SK-N-SH treated with all-trans-retinoic acid at 6 μM for 48 hours (cell line): ENCODE measurements around the gene CFAP57.

ENCODE experiments used
- CSDC2 ChIP-seq: fragments of 250-450 bp; sonication (Bioruptor Pico); IDR thresholded peaks from 2 replicates; pipeline ENCODE4 v1.5.0; 2020; ENCODE audit warnings: mild to moderate bottlenecking, moderate library complexity
- CSRNP3 ChIP-seq: fragments of 250-450 bp; sonication (Bioruptor Pico); IDR thresholded peaks from 2 replicates; pipeline ENCODE4 v1.5.1; 2021; ENCODE audit warnings: mild to moderate bottlenecking, moderate library complexity
- SNAI2 ChIP-seq: fragments of 250-450 bp; sonication (Bioruptor Pico); IDR thresholded peaks from 2 replicates; pipeline ENCODE4 v1.5.0; 2020; ENCODE audit warnings: mild to moderate bottlenecking, moderate library complexity
- TOX ChIP-seq: fragments of 250-450 bp; sonication (Bioruptor Pico); IDR thresholded peaks from 2 replicates; pipeline ENCODE4 v1.8.0; 2021; ENCODE audit warnings: mild to moderate bottlenecking, moderate library complexity, borderline replicate concordance
- ZC3H10 ChIP-seq: fragments of 250-450 bp; sonication (Bioruptor Pico); IDR thresholded peaks from 2 replicates; pipeline ENCODE4 v1.5.1; 2021; ENCODE audit warnings: mild to moderate bottlenecking, moderate library complexity
- ZNF565 ChIP-seq: fragments of 450-650 bp; formaldehyde crosslinking; conservative IDR thresholded peaks from 2 replicates; pipeline ENCODE4 v1.5.0; 2020; ENCODE audit warnings: low read depth, mild to moderate bottlenecking, moderate library complexity

DNA sequence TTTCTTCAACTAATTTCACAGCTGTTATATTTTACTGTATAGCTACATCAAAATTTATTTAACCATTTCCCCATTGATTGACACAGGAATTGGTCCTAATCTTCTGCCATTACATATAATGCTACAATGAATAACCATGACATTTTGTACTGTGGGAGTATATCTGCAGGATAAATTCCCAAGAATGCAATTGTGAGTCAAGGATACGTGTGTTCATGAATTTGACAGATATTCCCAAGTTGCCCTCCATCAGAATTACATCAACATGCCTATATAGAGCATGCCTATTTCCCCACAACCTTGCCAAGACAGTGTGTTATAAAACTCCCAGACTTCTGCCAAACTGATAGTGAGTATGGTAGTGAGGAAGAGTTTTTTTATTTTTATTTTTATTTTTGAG is 125.9 kb downstream of the CFAP57 start:
- TF ChIP-seq CSDC2: no peak
- TF ChIP-seq TOX (CRISPR knock-in tag): no peak
- TF ChIP-seq ZC3H10: no peak
- no peak for TF ChIP-seq ZNF565
- TF ChIP-seq SNAI2 (CRISPR knock-in tag): no peak
- no peak for TF ChIP-seq CSRNP3
